ENCODE data around the gene PTPRM.

DNA sequence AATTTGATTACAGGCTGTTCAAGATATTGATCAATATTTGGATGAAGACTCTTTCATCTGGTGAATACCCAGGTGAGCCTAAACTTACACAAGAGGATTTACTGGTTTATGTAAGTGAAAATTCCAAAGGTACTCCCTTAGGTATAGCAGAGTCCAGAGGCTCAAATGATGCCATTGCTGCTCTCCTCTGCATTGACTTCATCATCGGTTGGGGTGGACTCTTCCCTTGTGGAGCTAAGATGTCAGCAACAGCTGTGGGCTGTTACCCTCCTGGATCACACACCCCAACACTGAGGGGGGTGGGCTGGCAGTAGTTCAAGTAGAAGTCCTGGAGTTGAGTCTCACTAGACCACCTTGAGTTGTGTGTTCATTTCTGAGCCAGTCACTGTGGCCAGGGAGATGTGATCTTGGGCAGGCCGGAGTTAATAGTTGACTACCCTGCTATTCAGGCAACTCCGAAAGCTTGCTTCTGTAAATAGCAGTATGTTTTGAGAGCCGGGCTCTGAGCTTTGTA is 236.9 kb downstream of the PTPRM start:
- TF ChIP-seq CTCF (IDR thresholded peaks at IDR 0.05) (no peak), POLR2AphosphoS5 (IDR thresholded peaks at IDR 0.05) (no peak), POLR2A (IDR thresholded peaks at IDR 0.05) (no peak)
